Stimulated activated CD8-positive, alpha-beta memory T cell treated with anti-CD3 and anti-CD28 coated beads, Interleukin-15, amount 100 ng/mL, for 1 hour (primary cell): ENCODE measurements around the gene VRK3.
A peak's percentile ranks its signal among the peaks of the same experiment; 100 is the strongest.

ENCODE experiments used
- DNase-seq: peaks from one replicate; pipeline ENCODE4 v3.0.0-alpha.2; 2020; ENCODE audit warnings: low read depth

Gene VRK3

GRCh38 chr19:49930483-49931011, 94.6 kb downstream of the VRK3 start:
- no peak for DNase-seq

GRCh38 chr19:49929611-49930482, 95.3 kb downstream of the VRK3 start:
- DNase-seq = peak; percentile 84

- DNase-seq = peak; percentile 88
These were observed 96.0 kb downstream of the VRK3 start, which contains the start of the genes ATF5 and NUP62 for GRCh38 chr19:49929121-49929610. TSS of gene ATF5 (plus strand) at chr19:49929205. CDS start at chr19:49930851, 1,646 bp downstream. TSS of gene NUP62 (minus strand) at chr19:49929504. CDS start at chr19:49909807, 19,697 bp downstream.

- DNase-seq = no peak
These were observed 97.5 kb downstream of the VRK3 start for GRCh38 chr19:49927526-49928264.

GRCh38 chr19:49926515-49926914, 98.7 kb downstream of the VRK3 start:
- DNase-seq = no peak
